Stomach (tissue), 4 donors: ENCODE results near the gene FRY.

ENCODE experiments used
- CTCF ChIP-seq, 7 experiments: fragments of 450-650 bp in 4 of 7; fragments of 200-600 bp in 3 of 7; sonication (generic) in 3 of 7; IDR thresholded peaks; one replicate each; pipeline ENCODE4 v1.5.1; 2016 to 2019; ENCODE audit warnings: antibody characterized with exemption in 7 of 7, control low read depth in 2 of 7, mild to moderate bottlenecking in 1 of 7
- POLR2A ChIP-seq, 4 donors: fragments of 450-650 bp; IDR thresholded peaks; one replicate each; pipeline ENCODE4 v1.6.1; 2016; ENCODE audit warnings: antibody characterized with exemption in 4 of 4, control low read depth in 2 of 4, mild to moderate bottlenecking in 1 of 4, moderate library complexity in 1 of 4

GRCh38 chr13:32001769-32002168 is 29.8 kb upstream of the FRY start:
- TF ChIP-seq POLR2A (IDR thresholded peaks at IDR 0.05) = no peak
- no peak for TF ChIP-seq CTCF (IDR thresholded peaks at IDR 0.05)
